ENCODE measurements around the gene ATP6V1B1. TPM values are rescaled to one million over a fixed set of nuclear protein-coding genes. Genes with fewer than 3 reads are reported as not detected.

The ATP6V1B1 gene
- total and polyA plus RNA-seq, 4 donors = not detected

GRCh38 chr2:71001981-71002570 lies 66.4 kb downstream of the ATP6V1B1 start:
- H3K9ac ChIP-seq (ENCODE audit: low read depth in 1 of 2, low read length in 2 of 2) = no peak overlapping the region
- DNase-seq (ENCODE audit: low spot score) = no peak
- H3K27me3 ChIP-seq (ENCODE audit: control insufficient read depth in 4 of 4, insufficient read depth in 4 of 4, low read length in 3 of 4) = no peaks in the 10 kb centered on the region
- no peak overlapping the region for H3K27ac ChIP-seq (ENCODE audit: low read depth in 1 of 2, low read length in 2 of 2)
- H3K9me3 ChIP-seq (ENCODE audit: control insufficient read depth in 4 of 4, low read length in 3 of 4) = no peaks in the 10 kb centered on the region
- TF ChIP-seq REST (IDR thresholded peaks at IDR 0.05) = no peak
- TF ChIP-seq JUND (IDR thresholded peaks at IDR 0.05) = no peak
- no peak for TF ChIP-seq ATF3 (IDR thresholded peaks at IDR 0.05)
- no peak for TF ChIP-seq EGR1 (IDR thresholded peaks at IDR 0.05; ENCODE audit: low read depth in 2 of 2)
- TF ChIP-seq HNF4G (IDR thresholded peaks at IDR 0.05) = no peak
- no peak for TF ChIP-seq MAX (IDR thresholded peaks at IDR 0.05)
- TF ChIP-seq HNF4A (conservative IDR thresholded peaks at IDR 0.05) = no peak
- no peak for TF ChIP-seq FOXA2 (IDR thresholded peaks at IDR 0.05)
- no peak for TF ChIP-seq NR2F2 (IDR thresholded peaks at IDR 0.05)
- no peak for TF ChIP-seq CTCF (IDR thresholded peaks at IDR 0.05; ENCODE audit: low read depth, low read length, missing input control)
- TF ChIP-seq FOXA1 (IDR thresholded peaks at IDR 0.05) = no peak
- no peak for TF ChIP-seq YY1 (IDR thresholded peaks at IDR 0.05)
- WGBS = 50% methylated on average over 11 of the region's 11 CpGs
- H3K4me1 ChIP-seq (ENCODE audit: control insufficient read depth in 4 of 4, insufficient read depth in 4 of 4, low read length in 3 of 4) = peaks cover 0 to 4% (median 2%) of the 10 kb centered on the region in 4 donors
- H3K4me3 ChIP-seq (ENCODE audit: low read depth in 1 of 3, low read length in 3 of 3) = no peak overlapping the region
- no peaks in the 10 kb centered on the region for H3K36me3 ChIP-seq (ENCODE audit: control insufficient read depth in 4 of 4, insufficient read depth in 3 of 4, low read depth in 1 of 4, low read length in 3 of 4)

- DNase-seq (ENCODE audit: low spot score) = no peak
- no peak overlapping the region for H3K4me3 ChIP-seq (ENCODE audit: low read depth in 1 of 3, low read length in 3 of 3)
- peaks cover 0 to 4% (median 2%) of the 10 kb centered on the region in 4 donors for H3K4me1 ChIP-seq (ENCODE audit: control insufficient read depth in 4 of 4, insufficient read depth in 4 of 4, low read length in 3 of 4)
- H3K27ac ChIP-seq (ENCODE audit: low read depth in 1 of 2, low read length in 2 of 2) = no peak overlapping the region
- H3K9me3 ChIP-seq (ENCODE audit: control insufficient read depth in 4 of 4, low read length in 3 of 4) = no peaks in the 10 kb centered on the region
- TF ChIP-seq YY1 (IDR thresholded peaks at IDR 0.05) (no peak), TAF1 (conservative IDR thresholded peaks at IDR 0.05) (no peak), FOXA1 (IDR thresholded peaks at IDR 0.05) (no peak), RAD21 (IDR thresholded peaks at IDR 0.05) (no peak), REST (IDR thresholded peaks at IDR 0.05) (no peak)
- WGBS = 81% methylated on average over 6 of the region's 6 CpGs
- H3K27me3 ChIP-seq (ENCODE audit: control insufficient read depth in 4 of 4, insufficient read depth in 4 of 4, low read length in 3 of 4) = no peaks in the 10 kb centered on the region
- no peak overlapping the region for H3K9ac ChIP-seq (ENCODE audit: low read depth in 1 of 2, low read length in 2 of 2)
- no peaks in the 10 kb centered on the region for H3K36me3 ChIP-seq (ENCODE audit: control insufficient read depth in 4 of 4, insufficient read depth in 3 of 4, low read depth in 1 of 4, low read length in 3 of 4)
Measured at GRCh38 chr2:71003396-71003795, 67.7 kb downstream of the ATP6V1B1 start.

Data from liver (tissue), 9 donors.